Midbrain (tissue), 1 donor: ENCODE results near the gene DGKQ.
A peak's percentile ranks its signal among the peaks of the same experiment; 100 is the strongest.

Source experiments
- DNase-seq: peaks from one replicate; lab custom pipeline; 2025; lab: John Stamatoyannopoulos, UW

The DGKQ gene

GRCh38 chr4:973431-974397, at the start of gene DGKQ:
Gene DGKQ, minus strand, starts transcription at chr4:973569. Its CDS starts 87 bp downstream, at chr4:973482.
- DNase-seq, result peak; percentile 89

- no peak for DNase-seq
Observed at GRCh38 chr4:1022739-1023066, 49.3 kb upstream of the DGKQ start.

GRCh38 chr4:1022051-1022738, 48.8 kb upstream of the DGKQ start:
- no peak for DNase-seq

- no peak for DNase-seq
Observed at GRCh38 chr4:1021386-1022050, 48.1 kb upstream of the DGKQ start.

- no peak for DNase-seq
Observed at GRCh38 chr4:1019729-1020470, 46.5 kb upstream of the DGKQ start.

- no peak for DNase-seq
Observed at GRCh38 chr4:1019320-1019719, 46.0 kb upstream of the DGKQ start.

- no peak for DNase-seq
Observed at GRCh38 chr4:1018147-1019020, 45.0 kb upstream of the DGKQ start.

GRCh38 chr4:1017706-1018105, 44.3 kb upstream of the DGKQ start:
- no peak for DNase-seq

GRCh38 chr4:1017211-1017610, 43.8 kb upstream of the DGKQ start:
- DNase-seq, result no peak

GRCh38 chr4:1015746-1016145, 42.4 kb upstream of the DGKQ start:
- no peak for DNase-seq

- DNase-seq, result peak; percentile 53
Observed at GRCh38 chr4:1015179-1015578, 41.8 kb upstream of the DGKQ start.

- DNase-seq, result peak; percentile 90
Observed at GRCh38 chr4:1014291-1015167, 41.2 kb upstream of the DGKQ start.

GRCh38 chr4:1013225-1014073, 40.1 kb upstream of the DGKQ start:
- no peak for DNase-seq

- no peak for DNase-seq
Observed at GRCh38 chr4:1012034-1012739, 38.8 kb upstream of the DGKQ start.

GRCh38 chr4:1011666-1012033, 38.3 kb upstream of the DGKQ start:
- DNase-seq, result no peak

GRCh38 chr4:1011022-1011665, 37.8 kb upstream of the DGKQ start, which contains the start of gene FGFRL1:
Gene FGFRL1, plus strand, starts transcription at chr4:1011626. Its CDS starts 860 bp downstream, at chr4:1012486.
- DNase-seq, result peak; percentile 64

GRCh38 chr4:1010395-1011021, 37.1 kb upstream of the DGKQ start:
- no peak for DNase-seq
